Measurements from ENCODE around the gene CSKMT. TPM values are rescaled to one million over a fixed set of nuclear protein-coding genes. Genes with fewer than 3 reads are reported as not detected.

Gene CSKMT
- total RNA-seq, 3 donors from 2014 or later = 11.6 to 18.6 (median 13.3) TPM

DNA sequence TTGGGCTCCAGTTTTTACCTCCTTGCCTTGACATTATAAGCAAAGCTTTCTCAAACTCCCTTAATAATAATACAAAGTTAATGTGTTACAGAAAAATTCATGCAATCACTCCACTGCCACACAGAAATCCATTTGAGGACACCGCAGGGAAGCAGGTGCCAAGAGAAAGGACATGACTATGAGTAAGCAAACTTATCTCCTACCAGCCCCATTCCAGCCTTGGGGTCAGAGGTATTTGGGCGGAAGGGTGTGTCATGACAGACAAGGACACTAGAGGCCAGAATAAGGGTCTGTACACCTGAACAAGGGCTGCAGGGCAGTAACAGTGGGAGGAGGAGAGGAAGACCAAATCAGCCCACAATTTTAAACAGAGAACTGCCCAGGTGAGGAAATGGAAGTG, 48.2 kb downstream of the CSKMT start:
- ATAC-seq (peak; percentile 55), DNase-seq (peak in 2 of 3 donors; percentile 47 to 49)
- Histone ChIP-seq H3K4me1 (ENCODE audit: low read depth) (peaks cover 17% of the 10 kb centered on the region), H3K4me3 (no peak overlapping the region), H3K9me3 (no peaks in the 10 kb centered on the region), H3K36me3 (ENCODE audit: low read depth) (peaks cover 24% of the 10 kb centered on the region)
- intact Hi-C loops (cut with DNase I, micrococcal nuclease) = no loop called here
- TF ChIP-seq, protein P1, sequence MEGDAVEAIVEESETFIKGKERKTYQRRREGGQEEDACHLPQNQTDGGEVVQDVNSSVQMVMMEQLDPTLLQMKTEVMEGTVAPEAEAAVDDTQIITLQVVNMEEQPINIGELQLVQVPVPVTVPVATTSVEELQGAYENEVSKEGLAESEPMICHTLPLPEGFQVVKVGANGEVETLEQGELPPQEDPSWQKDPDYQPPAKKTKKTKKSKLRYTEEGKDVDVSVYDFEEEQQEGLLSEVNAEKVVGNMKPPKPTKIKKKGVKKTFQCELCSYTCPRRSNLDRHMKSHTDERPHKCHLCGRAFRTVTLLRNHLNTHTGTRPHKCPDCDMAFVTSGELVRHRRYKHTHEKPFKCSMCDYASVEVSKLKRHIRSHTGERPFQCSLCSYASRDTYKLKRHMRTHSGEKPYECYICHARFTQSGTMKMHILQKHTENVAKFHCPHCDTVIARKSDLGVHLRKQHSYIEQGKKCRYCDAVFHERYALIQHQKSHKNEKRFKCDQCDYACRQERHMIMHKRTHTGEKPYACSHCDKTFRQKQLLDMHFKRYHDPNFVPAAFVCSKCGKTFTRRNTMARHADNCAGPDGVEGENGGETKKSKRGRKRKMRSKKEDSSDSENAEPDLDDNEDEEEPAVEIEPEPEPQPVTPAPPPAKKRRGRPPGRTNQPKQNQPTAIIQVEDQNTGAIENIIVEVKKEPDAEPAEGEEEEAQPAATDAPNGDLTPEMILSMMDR (IDR thresholded peaks at IDR 0.05) = no peak

DNA sequence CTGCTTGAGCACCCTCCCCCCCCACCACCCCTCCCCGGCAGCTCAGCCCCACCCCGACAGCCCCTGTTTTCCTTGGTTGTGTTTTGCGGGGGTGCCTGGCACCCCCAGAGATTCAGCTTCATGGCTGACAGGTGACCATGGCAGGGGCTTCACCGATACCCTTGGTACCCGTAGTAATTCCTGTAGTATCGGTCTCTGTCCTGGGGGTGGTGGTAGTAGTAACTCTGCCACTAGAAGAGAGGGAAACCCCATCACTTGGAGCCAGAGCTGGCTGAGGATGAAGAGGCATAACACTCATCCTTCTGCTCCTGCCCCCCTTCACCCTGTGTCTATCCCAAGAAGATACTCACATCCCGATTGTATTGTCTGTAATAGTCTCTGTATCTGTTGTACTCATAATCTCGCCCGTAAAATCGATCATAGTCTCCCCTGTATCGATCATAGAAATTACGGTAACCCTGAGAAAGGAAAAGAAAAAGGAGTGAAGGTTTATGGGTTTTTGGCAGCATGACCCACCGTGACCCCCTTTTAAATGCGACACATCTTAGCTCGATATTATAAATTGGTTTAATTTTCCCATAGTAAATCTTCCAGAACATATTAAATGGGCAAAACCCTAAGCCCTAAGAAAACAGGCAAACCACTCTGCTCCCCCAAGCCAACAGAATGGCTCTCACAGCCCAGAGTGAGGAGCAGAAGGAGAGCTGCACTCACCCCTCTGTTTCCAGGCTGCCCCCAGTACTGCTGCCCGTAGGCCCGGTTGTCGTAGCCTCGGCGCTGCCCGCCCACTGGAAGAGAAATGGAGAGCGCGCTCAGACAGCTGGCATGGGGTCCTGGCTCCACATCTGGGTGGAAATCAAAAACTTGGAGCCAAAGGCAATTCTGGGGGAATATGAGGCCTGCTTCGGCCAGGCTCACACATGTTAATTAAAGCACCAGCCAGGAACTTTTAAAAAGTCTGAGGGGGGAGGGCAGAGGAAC, 50.3 kb downstream of the CSKMT start:
- intact Hi-C loops (cut with DNase I, micrococcal nuclease) = no loop called here
- TF ChIP-seq, protein P1 (IDR thresholded peaks at IDR 0.05) = no peak
- H3K36me3 ChIP-seq (ENCODE audit: low read depth) = peaks cover 37% of the 10 kb centered on the region
- ATAC-seq (no peak), DNase-seq (peak in 1 of 3 donors; percentile 31)
- no peaks in the 10 kb centered on the region for H3K9me3 ChIP-seq
- H3K4me1 ChIP-seq (ENCODE audit: low read depth) = peaks cover 6% of the 10 kb centered on the region
- no peak overlapping the region for H3K4me3 ChIP-seq

DNA sequence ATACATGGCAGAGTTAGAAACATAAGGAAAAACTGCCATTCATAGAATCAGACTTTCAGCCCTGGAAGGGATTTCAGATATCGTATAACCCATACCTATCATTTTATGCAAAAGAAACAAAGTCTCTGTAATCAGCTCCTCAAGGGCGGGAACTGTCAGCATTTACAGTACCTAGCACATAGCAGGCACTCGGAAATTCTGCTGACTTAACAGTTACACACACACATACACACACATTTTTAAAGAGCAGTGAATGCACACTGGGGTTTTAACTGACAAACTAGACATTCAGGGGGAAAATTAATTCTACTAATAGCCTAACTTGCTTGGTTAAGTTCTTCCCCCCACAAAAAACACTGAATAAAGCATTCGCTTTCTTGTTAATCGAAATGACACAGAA, 51.1 kb downstream of the CSKMT start:
- Histone ChIP-seq H3K4me1 (ENCODE audit: low read depth) (peaks cover 6% of the 10 kb centered on the region), H3K9me3 (no peaks in the 10 kb centered on the region), H3K4me3 (no peak overlapping the region), H3K36me3 (ENCODE audit: low read depth) (peaks cover 43% of the 10 kb centered on the region)
- DNase-seq (no peak), ATAC-seq (no peak)
- TF ChIP-seq, protein P1 (IDR thresholded peaks at IDR 0.05) = no peak
- intact Hi-C loops (cut with DNase I, micrococcal nuclease) = no loop called here

DNA sequence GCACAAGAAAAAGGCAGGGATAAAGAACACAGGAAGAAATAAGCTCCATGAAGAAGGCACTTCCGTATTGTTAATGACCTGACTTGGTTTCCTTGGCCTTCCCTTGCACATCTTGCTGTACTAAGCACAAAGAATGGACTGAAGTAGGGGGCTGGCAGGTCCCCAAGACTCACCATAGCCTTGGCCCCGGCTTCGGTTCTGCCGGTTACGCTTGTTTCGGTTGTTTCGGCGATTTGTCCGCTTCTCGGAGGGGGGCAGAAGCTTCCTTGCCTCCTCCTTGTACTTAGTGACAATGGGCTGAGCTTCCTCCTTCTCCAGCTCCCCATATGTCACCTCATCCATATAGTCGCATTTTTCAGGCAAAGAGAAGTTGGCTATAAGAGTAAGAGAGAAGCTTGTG, 51.7 kb downstream of the CSKMT start:
- intact Hi-C loops (cut with DNase I, micrococcal nuclease) = no loop called here
- DNase-seq = peak in 1 of 3 donors; percentile 34
- H3K4me3 ChIP-seq = no peak overlapping the region
- peaks cover 6% of the 10 kb centered on the region for H3K4me1 ChIP-seq (ENCODE audit: low read depth)
- TF ChIP-seq, protein P1 (IDR thresholded peaks at IDR 0.05) = no peak
- peaks cover 47% of the 10 kb centered on the region for H3K36me3 ChIP-seq (ENCODE audit: low read depth)
- no peaks in the 10 kb centered on the region for H3K9me3 ChIP-seq
- no peak for ATAC-seq

Other genes starting within 250 kb of the CSKMT start
- not detected for gene SCGB1A1, start 246.3 kb upstream of the CSKMT start, total RNA-seq
- 1,000 to 10,000 TPM in 1 of 3 donors, 100 to 1,000 TPM in 2; 473 to 1,283 (median 535) TPM for gene AHNAK, start 118.5 kb upstream of the CSKMT start, total RNA-seq
- gene EEF1G, start 91.4 kb upstream of the CSKMT start, total RNA-seq = 1,000 to 10,000 TPM; 1,059 to 1,365 (median 1,164) TPM
- 10 to 100 TPM; 11.9 to 19.8 (median 13.3) TPM for gene TUT1, start 73.8 kb upstream of the CSKMT start, total RNA-seq
- gene MTA2, start 63.4 kb upstream of the CSKMT start, total RNA-seq = 10 to 100 TPM; 70.7 to 92.1 (median 89.6) TPM
- gene EML3, start 52.5 kb upstream of the CSKMT start, total RNA-seq = 10 to 100 TPM; 54.6 to 57.7 (median 57.7) TPM
- gene ROM1, start 52.1 kb upstream of the CSKMT start, total RNA-seq = 10 to 100 TPM in 1 of 3 donors, 1 to 10 TPM in 2; 2.7 to 11.9 (median 3.8) TPM
- 10 to 100 TPM; 27.3 to 34.2 (median 29.1) TPM for gene B3GAT3, start 43.3 kb upstream of the CSKMT start, total RNA-seq
- gene GANAB, start 18.7 kb upstream of the CSKMT start, total RNA-seq = 100 to 1,000 TPM; 202 to 232 (median 223) TPM
- gene INTS5, start 12.0 kb upstream of the CSKMT start, total RNA-seq = 10 to 100 TPM; 15.4 to 17.6 (median 16.7) TPM
- 10 to 100 TPM; 39.7 to 54.2 (median 53.1) TPM for gene C11orf98, start 102 bp upstream of the CSKMT start, total RNA-seq
- gene UQCC3, start 6.4 kb downstream of the CSKMT start, total RNA-seq = 10 to 100 TPM in 2 of 3 donors, 1 to 10 TPM in 1; 9.0 to 12.1 (median 10.8) TPM
- 10 to 100 TPM in 2 of 3 donors, 1 to 10 TPM in 1; 7.4 to 10.6 (median 10.6) TPM for gene LBHD1, start 7.0 kb downstream of the CSKMT start, total RNA-seq
- 100 to 1,000 TPM in 1 of 3 donors, 10 to 100 TPM in 2; 79.2 to 138 (median 87.3) TPM for gene UBXN1, start 13.8 kb downstream of the CSKMT start, total RNA-seq
- 10 to 100 TPM in 1 of 3 donors, 1 to 10 TPM in 2; 1.2 to 11.5 (median 5.6) TPM for gene LRRN4CL, start 24.2 kb downstream of the CSKMT start, total RNA-seq
- 10 to 100 TPM; 59.0 to 63.4 (median 61.0) TPM for gene BSCL2, start 42.1 kb downstream of the CSKMT start, total RNA-seq
- gene GNG3, start 42.4 kb downstream of the CSKMT start, total RNA-seq = 1 to 10 TPM in 1 of 3 donors, under 1 TPM in 2; 0.35 to 5.2 (median 0.92) TPM
- gene HNRNPUL2, start 62.1 kb downstream of the CSKMT start, total RNA-seq = 10 to 100 TPM; 53.0 to 70.3 (median 58.6) TPM
- 10 to 100 TPM; 27.7 to 31.8 (median 29.3) TPM for gene TTC9C, start 63.2 kb downstream of the CSKMT start, total RNA-seq
- 10 to 100 TPM; 10.9 to 15.6 (median 13.0) TPM for gene ZBTB3, start 88.8 kb downstream of the CSKMT start, total RNA-seq
- 10 to 100 TPM; 39.4 to 49.6 (median 41.5) TPM for gene POLR2G, start 96.3 kb downstream of the CSKMT start, total RNA-seq
- 10 to 100 TPM; 17.0 to 23.5 (median 17.1) TPM for gene TAF6L, start 106.1 kb downstream of the CSKMT start, total RNA-seq
- 10 to 100 TPM; 39.8 to 62.2 (median 54.0) TPM for gene TMEM179B, start 122.1 kb downstream of the CSKMT start, total RNA-seq
- gene TMEM223, start 126.7 kb downstream of the CSKMT start, total RNA-seq = 10 to 100 TPM; 12.8 to 16.6 (median 14.8) TPM
- gene NXF1, start 140.1 kb downstream of the CSKMT start, total RNA-seq = 100 to 1,000 TPM in 1 of 3 donors, 10 to 100 TPM in 2; 46.7 to 103 (median 55.0) TPM
- gene STX5, start 166.7 kb downstream of the CSKMT start, total RNA-seq = 10 to 100 TPM; 38.7 to 44.3 (median 41.7) TPM
- gene TEX54, start 167.5 kb downstream of the CSKMT start, total RNA-seq = not detected
- gene WDR74, start 174.3 kb downstream of the CSKMT start, total RNA-seq = 10 to 100 TPM; 35.0 to 42.4 (median 38.8) TPM
- gene SLC3A2, start 215.6 kb downstream of the CSKMT start, total RNA-seq = 100 to 1,000 TPM; 116 to 127 (median 124) TPM